ENCODE measurements around the gene OIP5. TPM values are rescaled to one million over a fixed set of nuclear protein-coding genes. Genes with fewer than 3 reads are reported as not detected.

The OIP5 gene
- polyA plus RNA-seq (0.92 and 1.7 TPM in 2 replicates), polyA minus RNA-seq (0.97 TPM in 1 of 2 replicates, not detected in the other)

- H3K79me2 ChIP-seq (replicated peaks; ENCODE audit: insufficient read depth, low read length): peaks cover 17% of the 10 kb centered on the region
Measured at GRCh38 chr15:41332194-41333025, at the start of gene OIP5, which contains the start of gene NUSAP1. Gene OIP5 (minus strand): TSS chr15:41332591. CDS start chr15:41332561, 30 bp downstream. Gene NUSAP1 (plus strand): TSS chr15:41332881. CDS start chr15:41332958, 77 bp downstream.

More at GRCh38 chr15:41332194-41333025, at the start of gene OIP5, which contains the start of gene NUSAP1:
- no peaks in the 10 kb centered on the region for H3K9me3 ChIP-seq (ENCODE audit: low read length)
- peak; percentile 41 for TF ChIP-seq POLR2AphosphoS5 (IDR thresholded peaks at IDR 0.05)
- TF ChIP-seq MXI1 (conservative IDR thresholded peaks at IDR 0.05; ENCODE audit: poor library complexity, severe bottlenecking): peak; percentile 100
- no peak for TF ChIP-seq EZH2 (IDR thresholded peaks at IDR 0.05; ENCODE audit: borderline replicate concordance, insufficient read depth, low read length, poor library complexity, severe bottlenecking)
- TF ChIP-seq RAD21 (conservative IDR thresholded peaks at IDR 0.05): peak; percentile 74
- no peak for TF ChIP-seq REST (IDR thresholded peaks at IDR 0.05; ENCODE audit: borderline replicate concordance)
- peak; percentile 86 for TF ChIP-seq CTCF (IDR thresholded peaks at IDR 0.05; ENCODE audit: poor library complexity, severe bottlenecking)
- TF ChIP-seq SMC3 (conservative IDR thresholded peaks at IDR 0.05; ENCODE audit: poor library complexity): peak; percentile 84
- TF ChIP-seq EP300 (conservative IDR thresholded peaks at IDR 0.05; ENCODE audit: poor library complexity, severe bottlenecking): peak; percentile 9
- TF ChIP-seq TAF1 (IDR thresholded peaks at IDR 0.05; ENCODE audit: low read depth): no peak
- no peak within 1 kb of the TSS for H3K27ac ChIP-seq (ENCODE audit: low read length)
- H3K4me2 ChIP-seq (ENCODE audit: low read length): peak within 1 kb of the TSS; percentile 46
- no peaks in the 10 kb centered on the region for H3F3A ChIP-seq (ENCODE audit: insufficient read depth, low read length, poor library complexity, severe bottlenecking)
- H3K9me2 ChIP-seq (ENCODE audit: insufficient read depth, low read length): no peaks in the 10 kb centered on the region
- no peaks in the 10 kb centered on the region for H3K36me3 ChIP-seq (ENCODE audit: insufficient read depth, low read length)
- H2AFZ ChIP-seq (ENCODE audit: low read depth, low read length): peak within 1 kb of the TSS; percentile 30
- H3K27me3 ChIP-seq (ENCODE audit: insufficient read depth, low read depth, low read length): no peaks in the 10 kb centered on the region
- H3K4me3 ChIP-seq (ENCODE audit: low read length): peak within 1 kb of the TSS; percentile 84
- H3K9ac ChIP-seq (ENCODE audit: low read length): no peak within 1 kb of the TSS
- H4K20me1 ChIP-seq (ENCODE audit: insufficient read depth): no peaks in the 10 kb centered on the region

All from neural cell (in vitro differentiated cells).